Gastrocnemius medialis (tissue), 4 donors: ENCODE data around the gene TMEM51. TPM values are rescaled to one million over a fixed set of nuclear protein-coding genes. Genes with fewer than 3 reads are reported as not detected.

Experiments used
- ATAC-seq, 2 donors: fragments of 150-250 bp; one replicate each; pipeline ENCODE4 v1.9.1; 2016
- DNase-seq, 2 donors: peaks; one replicate each; pipeline ENCODE4 v3.0.0-alpha.2; 2019
- H3K27ac ChIP-seq, 4 donors: fragments of 200-600 bp; sonication (generic); 1 replicate in 1 of 4; 2 replicates in 3 of 4; pipeline ENCODE4 v1.5.1; 2016 to 2018; ENCODE audit warnings: mild to moderate bottlenecking in 2 of 4, moderate library complexity in 1 of 4
- H3K27me3 ChIP-seq, 3 donors: fragments of 200-600 bp; sonication (generic) in 2 of 3; 1 replicate in 1 of 3; 2 replicates in 2 of 3; pipeline versions ENCODE4 v1.5.1 to v1.6.0; 2016 to 2019; ENCODE audit warnings: mild to moderate bottlenecking in 1 of 3, moderate library complexity in 1 of 3
- H3K36me3 ChIP-seq, 2 donors: fragments of 200-600 bp; sonication (generic) in 1 of 2; one replicate each; pipeline ENCODE4 v1.5.1; 2017 to 2018
- H3K4me1 ChIP-seq, 2 donors: fragments of 200-600 bp; sonication (generic) in 1 of 2; one replicate each; pipeline ENCODE4 v1.5.1; 2016 to 2017; ENCODE audit warnings: mild to moderate bottlenecking in 2 of 2
- H3K4me3 ChIP-seq, 4 donors: fragments of 200-600 bp; sonication (generic) in 3 of 4; 1 replicate in 1 of 4; 2 replicates in 3 of 4; pipeline ENCODE4 v1.5.1; 2016 to 2019; ENCODE audit warnings: mild to moderate bottlenecking in 2 of 4
- H3K9me3 ChIP-seq, 3 donors: fragments of 200-600 bp; sonication (generic) in 2 of 3; 1 replicate in 1 of 3; 2 replicates in 2 of 3; pipeline ENCODE4 v1.5.1; 2016 to 2019
- CTCF ChIP-seq, 5 experiments: fragments of 450-650 bp in 3 of 5; fragments of 200-600 bp in 2 of 5; sonication (generic) in 2 of 5; IDR thresholded peaks in 4 of 5; conservative IDR thresholded peaks in 1 of 5; 1 replicate in 4 of 5; 2 replicates in 1 of 5; pipeline ENCODE4 v1.5.1; 2016 to 2019; ENCODE audit warnings: antibody characterized with exemption in 5 of 5, mild to moderate bottlenecking in 3 of 5, moderate library complexity in 3 of 5
- POLR2A ChIP-seq, 2 donors: fragments of 450-650 bp; IDR thresholded peaks; one replicate each; pipeline ENCODE4 v1.6.1; 2017; ENCODE audit warnings: antibody characterized with exemption in 2 of 2, mild to moderate bottlenecking in 2 of 2, moderate library complexity in 2 of 2
- in situ Hi-C, 4 donors: fragments of 200-750 bp; cut with MboI; loops; one replicate each; pipeline versions ENCODE4 v1.15.0 to v1.8.0; 2017; ENCODE audit warnings: low sequenced_read_pairs in 4 of 4
- intact Hi-C: fragments of 100-400 bp; cut with DNase I; formaldehyde crosslinking; loops from one replicate; pipeline ENCODE4 v1.15.1; 2023; ENCODE audit warnings: low total_unique reads
- total RNA-seq, 4 donors: library from RNA; depleted of rRNA; stranded (reverse); fragments of >200 nt; gene quantifications; one replicate each; pipeline versions ENCODE4 v1.1.0 to v1.2.3, GENCODE V29; 2016

The TMEM51 gene
- total RNA-seq, 4 donors from 2014 or later: 0.73 to 2.7 (median 1.8) TPM; not detected in 1

- Histone ChIP-seq H3K4me3 (no peak overlapping the region), H3K9me3 (no peaks in the 10 kb centered on the region), H3K36me3 (no peaks in the 10 kb centered on the region), H3K4me1 (no peaks in the 10 kb centered on the region), H3K27ac (no peak overlapping the region), H3K27me3 (no peaks in the 10 kb centered on the region)
- DNase-seq (no peak), ATAC-seq (no peak)
- in situ Hi-C loops (no loop called here), intact Hi-C loops (no loop called here)
- TF ChIP-seq POLR2A (IDR thresholded peaks at IDR 0.05) (no peak), CTCF (IDR thresholded peaks at IDR 0.05 in 4 of 5, conservative IDR thresholded peaks at IDR 0.05 in 1 of 5) (no peak)
These were observed 14.9 kb downstream of the TMEM51 start for GRCh38 chr1:15168479-15168878.

- Histone ChIP-seq H3K27ac (no peak overlapping the region), H3K36me3 (no peaks in the 10 kb centered on the region), H3K27me3 (no peaks in the 10 kb centered on the region), H3K9me3 (no peaks in the 10 kb centered on the region), H3K4me1 (no peaks in the 10 kb centered on the region), H3K4me3 (no peak overlapping the region)
- in situ Hi-C loops: no loop called here
- ATAC-seq: no peak
- TF ChIP-seq POLR2A (IDR thresholded peaks at IDR 0.05) (no peak), CTCF (IDR thresholded peaks at IDR 0.05 in 4 of 5, conservative IDR thresholded peaks at IDR 0.05 in 1 of 5) (no peak)
- DNase-seq: no peak
- intact Hi-C loops: no loop called here
These were observed 16.5 kb downstream of the TMEM51 start for GRCh38 chr1:15170071-15170470.

GRCh38 chr1:15171271-15171908 is 17.8 kb downstream of the TMEM51 start:
- DNase-seq (no peak), ATAC-seq (no peak)
- H3K9me3 ChIP-seq: no peaks in the 10 kb centered on the region
- no peak overlapping the region for H3K27ac ChIP-seq
- H3K27me3 ChIP-seq: no peaks in the 10 kb centered on the region
- no peaks in the 10 kb centered on the region for H3K36me3 ChIP-seq
- no peak for TF ChIP-seq POLR2A (IDR thresholded peaks at IDR 0.05)
- intact Hi-C loops (no loop called here), in situ Hi-C loops (no loop called here)
- H3K4me1 ChIP-seq: no peaks in the 10 kb centered on the region
- H3K4me3 ChIP-seq: no peak overlapping the region

GRCh38 chr1:15172405-15173259 is 19.1 kb downstream of the TMEM51 start:
- no peak for TF ChIP-seq CTCF (IDR thresholded peaks at IDR 0.05 in 4 of 5, conservative IDR thresholded peaks at IDR 0.05 in 1 of 5)
- TF ChIP-seq POLR2A (IDR thresholded peaks at IDR 0.05): no peak
- H3K4me3 ChIP-seq: no peak overlapping the region
- H3K27ac ChIP-seq: no peak overlapping the region
- H3K36me3 ChIP-seq: no peaks in the 10 kb centered on the region
- H3K9me3 ChIP-seq: no peaks in the 10 kb centered on the region
- intact Hi-C loops: no loop called here
- DNase-seq (no peak), ATAC-seq (no peak)
- no peaks in the 10 kb centered on the region for H3K4me1 ChIP-seq
- in situ Hi-C loops: no loop called here
- no peaks in the 10 kb centered on the region for H3K27me3 ChIP-seq

- Histone ChIP-seq H3K27me3 (no peaks in the 10 kb centered on the region), H3K27ac (no peak overlapping the region), H3K9me3 (no peaks in the 10 kb centered on the region), H3K4me3 (no peak overlapping the region), H3K36me3 (no peaks in the 10 kb centered on the region), H3K4me1 (peaks cover 0 to 6% of the 10 kb centered on the region in 2 donors)
- TF ChIP-seq CTCF (IDR thresholded peaks at IDR 0.05 in 4 of 5, conservative IDR thresholded peaks at IDR 0.05 in 1 of 5) (no peak), POLR2A (IDR thresholded peaks at IDR 0.05) (no peak)
- intact Hi-C loops: no loop called here
- DNase-seq (no peak), ATAC-seq (no peak)
- in situ Hi-C loops: no loop called here
These were observed 20.5 kb downstream of the TMEM51 start for GRCh38 chr1:15173863-15174614.
